Measurements from ENCODE around the gene KCNJ10. TPM values are rescaled to one million over a fixed set of nuclear protein-coding genes. Genes with fewer than 3 reads are reported as not detected.

The KCNJ10 gene
- total RNA-seq, 1 donor from 2014 or later, result not detected

DNA sequence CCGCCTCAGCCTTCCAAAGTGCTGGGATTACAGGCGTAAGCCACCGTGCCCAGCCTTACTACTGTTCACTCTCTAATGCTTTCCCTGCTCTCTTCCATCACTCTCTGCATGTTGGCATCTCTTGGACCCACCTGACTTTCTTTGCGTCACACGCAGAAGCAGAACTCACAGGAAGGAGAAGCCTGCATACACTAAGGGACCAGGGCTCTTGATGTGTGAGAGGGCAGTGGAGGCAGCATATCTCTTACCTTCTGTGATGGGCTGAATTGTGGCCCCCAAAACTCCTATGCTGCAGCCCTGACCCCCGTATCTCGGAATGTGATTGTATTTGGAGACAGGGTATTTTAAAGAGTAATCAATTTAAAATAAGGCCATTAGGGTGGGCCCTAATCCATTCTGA lies 89.2 kb downstream of the KCNJ10 start:
- H3K27ac Mint-ChIP-seq (ENCODE audit: unreplicated experiment), result no peak overlapping the region
- TF ChIP-seq, protein P1, sequence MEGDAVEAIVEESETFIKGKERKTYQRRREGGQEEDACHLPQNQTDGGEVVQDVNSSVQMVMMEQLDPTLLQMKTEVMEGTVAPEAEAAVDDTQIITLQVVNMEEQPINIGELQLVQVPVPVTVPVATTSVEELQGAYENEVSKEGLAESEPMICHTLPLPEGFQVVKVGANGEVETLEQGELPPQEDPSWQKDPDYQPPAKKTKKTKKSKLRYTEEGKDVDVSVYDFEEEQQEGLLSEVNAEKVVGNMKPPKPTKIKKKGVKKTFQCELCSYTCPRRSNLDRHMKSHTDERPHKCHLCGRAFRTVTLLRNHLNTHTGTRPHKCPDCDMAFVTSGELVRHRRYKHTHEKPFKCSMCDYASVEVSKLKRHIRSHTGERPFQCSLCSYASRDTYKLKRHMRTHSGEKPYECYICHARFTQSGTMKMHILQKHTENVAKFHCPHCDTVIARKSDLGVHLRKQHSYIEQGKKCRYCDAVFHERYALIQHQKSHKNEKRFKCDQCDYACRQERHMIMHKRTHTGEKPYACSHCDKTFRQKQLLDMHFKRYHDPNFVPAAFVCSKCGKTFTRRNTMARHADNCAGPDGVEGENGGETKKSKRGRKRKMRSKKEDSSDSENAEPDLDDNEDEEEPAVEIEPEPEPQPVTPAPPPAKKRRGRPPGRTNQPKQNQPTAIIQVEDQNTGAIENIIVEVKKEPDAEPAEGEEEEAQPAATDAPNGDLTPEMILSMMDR (IDR thresholded peaks at IDR 0.05), result no peak

DNA sequence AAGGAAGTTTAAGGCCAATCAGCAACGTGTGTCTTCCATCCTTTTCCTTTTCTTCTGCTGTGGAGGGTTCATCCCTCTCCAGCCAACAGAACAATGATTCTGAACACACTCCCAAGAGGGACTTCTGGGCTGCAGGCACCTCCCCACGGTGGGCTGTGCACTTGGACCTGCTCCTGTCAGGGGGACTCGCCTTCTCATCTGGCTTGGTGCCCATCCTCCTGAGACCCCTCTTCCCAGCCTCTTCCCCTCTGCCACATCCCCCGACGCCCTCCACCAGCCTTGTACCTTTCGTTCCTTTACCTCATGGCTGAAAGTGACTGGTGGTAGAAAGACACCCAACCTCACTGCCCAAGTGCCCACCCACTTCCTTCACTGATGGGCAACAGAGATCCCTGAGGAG lies 89.9 kb downstream of the KCNJ10 start:
- DNase-seq (ENCODE audit: extremely low spot score, unreplicated experiment), result peak; percentile 76
- no peaks in the 10 kb centered on the region for H3K4me1 Mint-ChIP-seq (ENCODE audit: unreplicated experiment)
- H3K27me3 Mint-ChIP-seq (ENCODE audit: unreplicated experiment), result peaks cover 58% of the 10 kb centered on the region
- TF ChIP-seq, protein P1 (IDR thresholded peaks at IDR 0.05), result no peak
- no peaks in the 10 kb centered on the region for H3K9me3 Mint-ChIP-seq (ENCODE audit: unreplicated experiment)
- H3K27ac Mint-ChIP-seq (ENCODE audit: unreplicated experiment), result no peak overlapping the region
- no peaks in the 10 kb centered on the region for H3K36me3 Mint-ChIP-seq (ENCODE audit: unreplicated experiment)
- no peak overlapping the region for H3K4me3 Mint-ChIP-seq (ENCODE audit: unreplicated experiment)

More for the DNA sequence above, 89.2 kb downstream of the KCNJ10 start:
- H3K27me3 Mint-ChIP-seq (ENCODE audit: unreplicated experiment), result peaks cover 63% of the 10 kb centered on the region
- H3K9me3 Mint-ChIP-seq (ENCODE audit: unreplicated experiment), result no peaks in the 10 kb centered on the region
- H3K4me1 Mint-ChIP-seq (ENCODE audit: unreplicated experiment), result no peaks in the 10 kb centered on the region
- H3K36me3 Mint-ChIP-seq (ENCODE audit: unreplicated experiment), result no peaks in the 10 kb centered on the region
- DNase-seq (ENCODE audit: extremely low spot score, unreplicated experiment), result peak; percentile 57
- H3K4me3 Mint-ChIP-seq (ENCODE audit: unreplicated experiment), result no peak overlapping the region

DNA sequence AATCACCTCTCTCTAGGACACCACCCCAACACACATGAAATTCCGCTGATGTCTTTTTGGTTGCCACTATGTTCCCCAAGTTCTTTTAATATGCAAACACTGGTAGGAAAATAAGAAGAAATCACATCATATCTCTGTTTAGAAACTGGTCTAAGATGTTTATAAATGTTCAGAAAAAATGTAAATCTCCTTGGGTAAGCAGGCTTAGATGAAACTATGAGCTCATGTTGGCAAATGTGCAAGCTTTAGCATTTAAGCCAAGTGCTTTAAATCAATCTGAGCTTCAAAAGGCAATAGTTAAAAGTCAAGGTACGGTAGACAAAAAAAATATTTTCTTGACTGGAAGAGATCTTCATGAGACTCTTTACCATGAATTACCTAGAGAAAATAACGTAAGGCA lies 90.7 kb downstream of the KCNJ10 start:
- DNase-seq (ENCODE audit: extremely low spot score, unreplicated experiment), result no peak
- Mint-ChIP-seq H3K27ac (ENCODE audit: unreplicated experiment) (no peak overlapping the region), H3K27me3 (ENCODE audit: unreplicated experiment) (peaks cover 54% of the 10 kb centered on the region), H3K9me3 (ENCODE audit: unreplicated experiment) (no peaks in the 10 kb centered on the region), H3K4me1 (ENCODE audit: unreplicated experiment) (no peaks in the 10 kb centered on the region), H3K36me3 (ENCODE audit: unreplicated experiment) (no peaks in the 10 kb centered on the region), H3K4me3 (ENCODE audit: unreplicated experiment) (no peak overlapping the region)
- TF ChIP-seq, protein P1 (IDR thresholded peaks at IDR 0.05), result no peak

DNA sequence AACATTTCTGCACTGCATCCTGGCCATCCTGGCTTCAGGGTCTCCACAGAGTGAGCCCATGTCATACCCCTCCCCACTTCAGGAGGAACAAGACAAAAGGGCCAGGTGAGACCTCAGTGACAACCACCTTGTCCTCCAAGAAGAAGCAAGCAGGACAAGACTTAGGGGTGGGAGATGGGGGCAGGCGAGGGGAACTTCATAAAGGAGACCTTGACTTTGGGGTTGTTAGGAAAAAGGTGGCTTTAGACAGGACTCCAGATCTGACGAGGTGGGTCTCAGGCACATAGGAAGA lies 91.9 kb downstream of the KCNJ10 start:
- H3K27ac Mint-ChIP-seq (ENCODE audit: unreplicated experiment), result no peak overlapping the region
- no peaks in the 10 kb centered on the region for H3K36me3 Mint-ChIP-seq (ENCODE audit: unreplicated experiment)
- no peak overlapping the region for H3K4me3 Mint-ChIP-seq (ENCODE audit: unreplicated experiment)
- H3K27me3 Mint-ChIP-seq (ENCODE audit: unreplicated experiment), result peaks cover 44% of the 10 kb centered on the region
- no peaks in the 10 kb centered on the region for H3K4me1 Mint-ChIP-seq (ENCODE audit: unreplicated experiment)
- TF ChIP-seq, protein P1 (IDR thresholded peaks at IDR 0.05), result no peak
- H3K9me3 Mint-ChIP-seq (ENCODE audit: unreplicated experiment), result no peaks in the 10 kb centered on the region
- peak; percentile 51 for DNase-seq (ENCODE audit: extremely low spot score, unreplicated experiment)

DNA sequence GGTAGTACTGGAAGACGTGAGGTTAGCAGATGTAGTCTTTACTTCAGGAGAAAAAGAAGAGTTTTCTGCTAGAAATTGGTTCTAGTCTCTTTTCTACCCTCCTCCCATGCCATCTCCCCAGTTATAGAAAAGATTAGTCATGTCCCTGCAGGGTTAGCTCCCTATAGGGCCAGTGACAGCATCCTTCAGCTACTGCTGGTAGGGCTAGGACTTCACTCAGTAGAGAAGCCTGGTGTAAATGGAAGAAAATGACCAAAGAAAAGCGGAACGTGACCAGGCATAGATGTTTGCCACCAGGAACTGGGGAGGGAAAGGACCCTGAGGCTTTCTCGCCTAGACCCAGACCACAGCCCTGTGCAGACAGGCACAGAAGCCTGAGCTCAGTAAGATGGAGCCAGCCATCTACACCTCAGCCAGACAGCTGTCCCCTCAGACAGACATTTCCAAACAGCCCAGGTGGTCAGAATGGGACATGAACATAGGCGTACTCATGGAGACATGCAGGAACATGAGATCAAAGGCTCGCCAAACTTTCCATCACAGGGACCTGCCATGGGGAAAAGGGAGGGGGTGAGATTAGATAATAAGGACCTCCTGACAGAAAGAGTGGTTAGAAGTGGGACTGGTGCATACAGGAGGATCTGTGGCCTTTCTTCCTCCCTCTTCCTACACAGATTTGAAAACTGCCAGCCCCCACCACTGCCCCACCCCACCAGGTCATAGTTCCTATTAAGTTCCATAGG lies 92.4 kb downstream of the KCNJ10 start:
- H3K9me3 Mint-ChIP-seq (ENCODE audit: unreplicated experiment), result no peaks in the 10 kb centered on the region
- no peak overlapping the region for H3K4me3 Mint-ChIP-seq (ENCODE audit: unreplicated experiment)
- TF ChIP-seq, protein P1 (IDR thresholded peaks at IDR 0.05), result no peak
- DNase-seq (ENCODE audit: extremely low spot score, unreplicated experiment), result peak; percentile 48
- peaks cover 41% of the 10 kb centered on the region for H3K27me3 Mint-ChIP-seq (ENCODE audit: unreplicated experiment)
- no peaks in the 10 kb centered on the region for H3K4me1 Mint-ChIP-seq (ENCODE audit: unreplicated experiment)
- no peaks in the 10 kb centered on the region for H3K36me3 Mint-ChIP-seq (ENCODE audit: unreplicated experiment)
- no peak overlapping the region for H3K27ac Mint-ChIP-seq (ENCODE audit: unreplicated experiment)

Measured in osteocyte (in vitro differentiated cells).